SK-N-SH (cell line): ENCODE results near the gene PDPK1. TPM values are rescaled to one million over a fixed set of nuclear protein-coding genes. Genes with fewer than 3 reads are reported as not detected.

Experiments used
- CTCF ChIA-PET: fragments of 300-600, 350-600 bp; formaldehyde crosslinking; extraction: SDS; loops from one replicate; lab custom pipeline; 2021; lab: Yijun Ruan, JAX
- POLR2A ChIA-PET: fragments of 350-600 bp; sonication (Branson Sonifier 250); formaldehyde crosslinking; extraction: SDS; loops from one replicate; lab custom pipeline; 2020; ENCODE audit warnings: antibody characterized with exemption, inconsistent platforms; lab: Yijun Ruan, JAX
- DNase-seq: peaks from one replicate; pipeline ENCODE4 v3.0.0; 2012
- H2AFZ ChIP-seq: fragments of 200-600 bp; sonication (generic); 2 replicates; pipeline ENCODE4 v1.8.1; 2016; ENCODE audit warnings: antibody characterized with exemption, mild to moderate bottlenecking, low read depth
- H3F3A ChIP-seq: fragments of 200-600 bp; sonication (generic); replicated peaks from 2 replicates; pipeline ENCODE3; 2016; ENCODE audit warnings: antibody characterized with exemption, mild to moderate bottlenecking; ENCODE audit not compliant: insufficient read depth
- H3K27ac ChIP-seq, 2 experiments: fragments of 200-500 bp in 1 of 2; fragments of 200-600 bp in 1 of 2; sonication (Bioruptor generic) in 1 of 2; sonication (generic), shearing (Covaris generic) in 1 of 2; 2 replicates each; pipeline versions ENCODE4 v1.5.1 to v1.6.1; 2014 to 2016; ENCODE audit warnings: low read depth in 2 of 2, inconsistent platforms in 1 of 2, low read length in 1 of 2, mild to moderate bottlenecking in 1 of 2, mixed read lengths in 1 of 2
- H3K27me3 ChIP-seq: fragments of 200-600 bp; sonication (generic), shearing (Covaris generic); 2 replicates; pipeline ENCODE4 v1.6.1; 2016; ENCODE audit warnings: mixed run types; ENCODE audit not compliant: insufficient read depth
- H3K36me3 ChIP-seq, 2 experiments: fragments of 200-500 bp in 1 of 2; fragments of 200-600 bp in 1 of 2; sonication (Bioruptor generic) in 1 of 2; sonication (generic) in 1 of 2; replicated peaks in 1 of 2; 2 replicates each; pipeline versions ENCODE3 to v1.5.1; 2014 to 2016; ENCODE audit warnings: low read length in 1 of 2, mild to moderate bottlenecking in 1 of 2; ENCODE audit not compliant: insufficient read depth in 2 of 2, control insufficient read depth in 1 of 2
- H3K4me1 ChIP-seq, 2 experiments: fragments of 200-500 bp in 1 of 2; fragments of 200-600 bp in 1 of 2; sonication (Bioruptor generic) in 1 of 2; sonication (generic), shearing (Covaris generic) in 1 of 2; 2 replicates each; pipeline versions ENCODE4 v1.5.1 to v1.6.1; 2014 to 2016; ENCODE audit warnings: low read depth in 1 of 2, low read length in 1 of 2, mixed run types in 1 of 2; ENCODE audit not compliant: insufficient read depth in 2 of 2, control insufficient read depth in 1 of 2
- H3K4me2 ChIP-seq: fragments of 200-600 bp; sonication (generic), shearing (Covaris generic); 2 replicates; pipeline ENCODE4 v1.6.1; 2017; ENCODE audit warnings: mixed run types
- H3K4me3 ChIP-seq, 2 experiments: fragments of 200-500 bp in 1 of 2; fragments of 200-600 bp in 1 of 2; sonication (Bioruptor generic) in 1 of 2; sonication (generic), shearing (Covaris generic) in 1 of 2; 2 replicates each; pipeline versions ENCODE4 v1.5.1 to v1.8.1; 2014 to 2016; ENCODE audit warnings: low read depth in 2 of 2, inconsistent platforms in 1 of 2, low read length in 1 of 2, mild to moderate bottlenecking in 1 of 2, mixed read lengths in 1 of 2, moderate library complexity in 1 of 2
- H3K79me2 ChIP-seq: fragments of 200-600 bp; sonication (generic); 2 replicates; pipeline ENCODE4 v1.8.1; 2017; ENCODE audit warnings: mild to moderate bottlenecking; ENCODE audit not compliant: insufficient read depth
- H3K9ac ChIP-seq: fragments of 200-600 bp; sonication (generic); 2 replicates; pipeline ENCODE4 v1.6.1; 2017; ENCODE audit warnings: mixed run types
- H3K9me2 ChIP-seq: fragments of 200-600 bp; sonication (generic); 2 replicates; pipeline ENCODE4 v1.6.1; 2017; ENCODE audit warnings: mixed run types
- H3K9me3 ChIP-seq: fragments of 200-600 bp; sonication (generic); 2 replicates; pipeline ENCODE4 v1.6.1; 2017; ENCODE audit warnings: mixed run types, mild to moderate bottlenecking, moderate library complexity
- H4K20me1 ChIP-seq: fragments of 200-600 bp; sonication (generic); 2 replicates; pipeline ENCODE4 v1.6.1; 2017; ENCODE audit warnings: mild to moderate bottlenecking, mixed run types; ENCODE audit not compliant: insufficient read depth
- CHD2 ChIP-seq: fragments of 150-350 bp; IDR thresholded peaks from 2 replicates; pipeline ENCODE4 v1.6.1; 2018; ENCODE audit warnings: low read length; ENCODE audit not compliant: partially characterized antibody
- CTCF ChIP-seq: fragments of 200-600 bp; sonication (generic); IDR thresholded peaks from 2 replicates; pipeline ENCODE4 v1.6.1; 2017; ENCODE audit warnings: antibody characterized with exemption, mild to moderate bottlenecking, moderate library complexity
- EP300 ChIP-seq, 2 experiments: IDR thresholded peaks; 2 replicates each; pipeline versions ENCODE4 v1.4.0 to v1.6.1; 2012; ENCODE audit warnings: borderline replicate concordance in 1 of 2, low read depth in 1 of 2, low read length in 1 of 2
- FOSL2 ChIP-seq: IDR thresholded peaks from 2 replicates; pipeline ENCODE4 v1.4.0; 2012; ENCODE audit warnings: low read depth, mild to moderate bottlenecking, moderate library complexity, borderline replicate concordance
- FOXM1 ChIP-seq: IDR thresholded peaks from 2 replicates; pipeline ENCODE4 v1.4.0; 2012; ENCODE audit warnings: low read depth, mild to moderate bottlenecking
- GABPA ChIP-seq: IDR thresholded peaks from 2 replicates; pipeline ENCODE4 v1.4.0; 2012; ENCODE audit warnings: low read depth, mild to moderate bottlenecking
- GATA2 ChIP-seq: sonication (generic); formaldehyde crosslinking; IDR thresholded peaks from 2 replicates; pipeline ENCODE4 v1.5.0; 2020; ENCODE audit warnings: mild to moderate bottlenecking, missing genetic modification reagents
- JUND ChIP-seq: IDR thresholded peaks from 2 replicates; pipeline ENCODE4 v1.4.0; 2012
- MEF2A ChIP-seq: IDR thresholded peaks from 2 replicates; pipeline ENCODE4 v1.4.0; 2012; ENCODE audit warnings: low read depth, borderline replicate concordance
- NFIC ChIP-seq: IDR thresholded peaks from 2 replicates; pipeline ENCODE4 v1.4.0; 2012; ENCODE audit warnings: borderline replicate concordance
- POLR2AphosphoS5 ChIP-seq: IDR thresholded peaks from 2 replicates; pipeline ENCODE4 v1.6.1; 2012; ENCODE audit warnings: low read depth, low read length
- RFX5 ChIP-seq: IDR thresholded peaks from 2 replicates; pipeline ENCODE4 v1.6.1; 2012; ENCODE audit warnings: mild to moderate bottlenecking, improper control_type of control experiment, low read length
- SIN3A ChIP-seq: IDR thresholded peaks from 2 replicates; pipeline ENCODE4 v1.6.1; 2012; ENCODE audit warnings: low read depth, mild to moderate bottlenecking, low read length, moderate library complexity, borderline replicate concordance
- TAF1 ChIP-seq: IDR thresholded peaks from 2 replicates; pipeline ENCODE4 v1.6.1; 2012; ENCODE audit warnings: low read depth, mild to moderate bottlenecking, low read length, moderate library complexity, borderline replicate concordance
- USF1 ChIP-seq: IDR thresholded peaks from 2 replicates; pipeline ENCODE4 v1.4.0; 2012; ENCODE audit warnings: low read depth, borderline replicate concordance
- WGBS: methylation state at CpG from one replicate; pipeline ENCODE4 v1.1.6; 2017; ENCODE audit warnings: low lambda C conversion rate; 5-methylcytosine and 5-hydroxymethylcytosine counted together
- polyA plus RNA-seq, 3 experiments: library from polyadenylated mRNA; depleted of rRNA; stranded (reverse); fragments of >200 nt; gene quantifications; 2 replicates each; pipeline ENCODE4 v1.2.3, GENCODE V29; 2012
- TF ChIP-seq, protein P1 (sequence below): fragments of 150-350 bp; IDR thresholded peaks from 2 replicates; pipeline ENCODE4 v1.6.1; 2017; ENCODE audit warnings: antibody characterized with exemption, low read length, low read depth, borderline replicate concordance
- TF ChIP-seq, protein P2 (sequence below): IDR thresholded peaks from 2 replicates; pipeline ENCODE4 v1.4.0; 2012; ENCODE audit warnings: low read depth, borderline replicate concordance
- TF ChIP-seq, protein P3 (sequence below): fragments of 150-350 bp; IDR thresholded peaks from 2 replicates; pipeline ENCODE4 v1.6.1; 2016; ENCODE audit warnings: mild to moderate bottlenecking, low read depth, low read length

The PDPK1 gene
- polyA plus RNA-seq, 1 of the 3 experiments (the other 2 are of a cell fraction) = 22.0 TPM

DNA sequence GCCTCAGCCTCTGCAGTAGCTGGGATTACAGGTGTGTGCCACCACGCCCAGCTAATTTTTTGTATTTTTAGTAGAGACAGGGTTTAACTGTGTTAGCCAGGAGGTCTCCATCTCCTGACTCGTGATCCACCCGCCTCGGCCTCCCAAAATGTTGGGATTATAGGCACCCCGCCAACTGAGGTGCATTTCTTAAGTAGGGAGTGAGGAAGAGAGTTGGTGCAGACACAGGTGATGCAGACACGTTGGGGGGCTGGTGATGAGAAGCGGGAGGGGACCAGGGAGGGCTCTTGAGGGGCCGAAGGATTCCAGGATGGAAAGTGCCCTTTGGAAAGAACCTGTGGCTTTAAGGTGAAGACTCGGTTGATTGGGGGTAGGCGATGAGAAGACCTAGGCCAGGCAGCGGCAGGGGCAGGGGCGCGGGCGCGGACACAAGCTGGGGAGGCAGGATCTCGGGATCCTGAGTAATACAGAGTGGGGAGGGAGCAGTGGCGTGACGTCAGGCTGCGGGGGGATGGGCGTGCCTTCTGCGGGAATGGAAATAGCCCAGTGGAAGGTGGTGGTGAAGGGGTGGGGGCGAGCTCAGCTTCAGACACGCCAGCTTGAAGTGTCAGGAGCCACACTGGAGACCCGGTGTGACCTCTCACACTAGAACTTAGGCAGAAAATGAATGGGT is 26.6 kb upstream of the PDPK1 start:
- no peak for DNase-seq

More for the DNA sequence above, 26.6 kb upstream of the PDPK1 start:
- 91% methylated on average over 24 of the region's 24 CpGs for WGBS
- ChIA-PET CTCF (interaction anchor here (1.1 to 6.6 kb wide), 3 partner anchors 10 to 82 kb away, joined by 7 to 41 read pairs (median 8); partner anchors contain the start of genes CCNF and TBC1D24), POLR2A (no interaction called here)
- H3K9ac ChIP-seq = no peak overlapping the region
- no peaks in the 10 kb centered on the region for H3K9me3 ChIP-seq
- no peaks in the 10 kb centered on the region for H3K36me3 ChIP-seq
- peaks cover 6 to 19% of the 10 kb centered on the region in 2 experiments; a peak in 3 of 4 replicates for H3K4me1 ChIP-seq
- no peaks in the 10 kb centered on the region for H3F3A ChIP-seq
- no peak overlapping the region for H2AFZ ChIP-seq
- H3K4me3 ChIP-seq = no peak overlapping the region
- no peak overlapping the region for H3K4me2 ChIP-seq
- H3K27me3 ChIP-seq = no peaks in the 10 kb centered on the region
- peaks cover 25% of the 10 kb centered on the region for H3K79me2 ChIP-seq
- H4K20me1 ChIP-seq = peaks cover 19% of the 10 kb centered on the region
- no peak overlapping the region for H3K27ac ChIP-seq
- no peak for TF ChIP-seq FOXM1
- TF ChIP-seq POLR2AphosphoS5 = no peak
- no peak for TF ChIP-seq MEF2A
- no peak for TF ChIP-seq JUND
- TF ChIP-seq, protein P1, sequence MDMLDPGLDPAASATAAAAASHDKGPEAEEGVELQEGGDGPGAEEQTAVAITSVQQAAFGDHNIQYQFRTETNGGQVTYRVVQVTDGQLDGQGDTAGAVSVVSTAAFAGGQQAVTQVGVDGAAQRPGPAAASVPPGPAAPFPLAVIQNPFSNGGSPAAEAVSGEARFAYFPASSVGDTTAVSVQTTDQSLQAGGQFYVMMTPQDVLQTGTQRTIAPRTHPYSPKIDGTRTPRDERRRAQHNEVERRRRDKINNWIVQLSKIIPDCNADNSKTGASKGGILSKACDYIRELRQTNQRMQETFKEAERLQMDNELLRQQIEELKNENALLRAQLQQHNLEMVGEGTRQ = no peak
- no peak for TF ChIP-seq USF1
- TF ChIP-seq RFX5 = no peak
- no peak for TF ChIP-seq GATA2 (CRISPR knock-in tag)
- TF ChIP-seq, protein P2, sequence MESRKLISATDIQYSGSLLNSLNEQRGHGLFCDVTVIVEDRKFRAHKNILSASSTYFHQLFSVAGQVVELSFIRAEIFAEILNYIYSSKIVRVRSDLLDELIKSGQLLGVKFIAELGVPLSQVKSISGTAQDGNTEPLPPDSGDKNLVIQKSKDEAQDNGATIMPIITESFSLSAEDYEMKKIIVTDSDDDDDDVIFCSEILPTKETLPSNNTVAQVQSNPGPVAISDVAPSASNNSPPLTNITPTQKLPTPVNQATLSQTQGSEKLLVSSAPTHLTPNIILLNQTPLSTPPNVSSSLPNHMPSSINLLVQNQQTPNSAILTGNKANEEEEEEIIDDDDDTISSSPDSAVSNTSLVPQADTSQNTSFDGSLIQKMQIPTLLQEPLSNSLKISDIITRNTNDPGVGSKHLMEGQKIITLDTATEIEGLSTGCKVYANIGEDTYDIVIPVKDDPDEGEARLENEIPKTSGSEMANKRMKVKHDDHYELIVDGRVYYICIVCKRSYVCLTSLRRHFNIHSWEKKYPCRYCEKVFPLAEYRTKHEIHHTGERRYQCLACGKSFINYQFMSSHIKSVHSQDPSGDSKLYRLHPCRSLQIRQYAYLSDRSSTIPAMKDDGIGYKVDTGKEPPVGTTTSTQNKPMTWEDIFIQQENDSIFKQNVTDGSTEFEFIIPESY = no peak
- TF ChIP-seq EP300 (IDR thresholded peaks at IDR 0.05; ENCODE audit: borderline replicate concordance in 1 of 2, low read depth in 1 of 2, low read length in 1 of 2) = no peak
- TF ChIP-seq CHD2 = no peak
- TF ChIP-seq NFIC = no peak
- no peak for TF ChIP-seq TAF1
- TF ChIP-seq SIN3A = no peak
- TF ChIP-seq, protein P3, sequence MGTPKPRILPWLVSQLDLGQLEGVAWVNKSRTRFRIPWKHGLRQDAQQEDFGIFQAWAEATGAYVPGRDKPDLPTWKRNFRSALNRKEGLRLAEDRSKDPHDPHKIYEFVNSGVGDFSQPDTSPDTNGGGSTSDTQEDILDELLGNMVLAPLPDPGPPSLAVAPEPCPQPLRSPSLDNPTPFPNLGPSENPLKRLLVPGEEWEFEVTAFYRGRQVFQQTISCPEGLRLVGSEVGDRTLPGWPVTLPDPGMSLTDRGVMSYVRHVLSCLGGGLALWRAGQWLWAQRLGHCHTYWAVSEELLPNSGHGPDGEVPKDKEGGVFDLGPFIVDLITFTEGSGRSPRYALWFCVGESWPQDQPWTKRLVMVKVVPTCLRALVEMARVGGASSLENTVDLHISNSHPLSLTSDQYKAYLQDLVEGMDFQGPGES = no peak
- no peak for TF ChIP-seq GABPA
- no peak for TF ChIP-seq CTCF
- TF ChIP-seq FOSL2 = no peak
- H3K9me2 ChIP-seq = no peaks in the 10 kb centered on the region
